HepG2 (cell line): ENCODE measurements around the gene IWS1. TPM values are rescaled to one million over a fixed set of nuclear protein-coding genes. Genes with fewer than 3 reads are reported as not detected.

Experiments
- AHR ChIP-seq: IDR thresholded peaks from 2 replicates; pipeline ENCODE4 v1.6.1; 2018; ENCODE audit warnings: missing genetic modification reagents, missing compliant biosample characterization
- CBX2 ChIP-seq, 2 experiments: fragments of 200-600 bp in 1 of 2; sonication (generic); formaldehyde crosslinking in 1 of 2; IDR thresholded peaks; 2 replicates each; pipeline versions ENCODE4 v1.7.0 to v1.8.1; 2018 to 2022; ENCODE audit warnings: low read depth in 2 of 2, low read length in 1 of 2, mild to moderate bottlenecking in 1 of 2, missing genetic modification reagents in 1 of 2
- CEBPZ ChIP-seq: IDR thresholded peaks from 2 replicates; pipeline ENCODE4 v1.6.1; 2012; ENCODE audit warnings: low read length, improper control_type of control experiment
- EHMT2 ChIP-seq: fragments of 200-600 bp; sonication (generic); IDR thresholded peaks from 2 replicates; pipeline ENCODE4 v1.7.0; 2017; ENCODE audit warnings: antibody characterized with exemption, low read depth, low read length, borderline replicate concordance
- FOXP4 ChIP-seq: sonication (generic); formaldehyde crosslinking; IDR thresholded peaks from 2 replicates; pipeline ENCODE4 v1.4.0; 2020; ENCODE audit warnings: missing genetic modification reagents
- ISL2 ChIP-seq: sonication (generic); formaldehyde crosslinking; IDR thresholded peaks from 2 replicates; pipeline ENCODE4 v1.5.0; 2020; ENCODE audit warnings: missing genetic modification reagents
- JDP2 ChIP-seq: sonication (generic); formaldehyde crosslinking; IDR thresholded peaks from 2 replicates; pipeline ENCODE4 v1.8.1; 2022; ENCODE audit warnings: missing genetic modification reagents, borderline replicate concordance
- KDM6A ChIP-seq: IDR thresholded peaks from 2 replicates; pipeline ENCODE4 v1.6.1; 2016; ENCODE audit warnings: low read depth
- MAX ChIP-seq: IDR thresholded peaks from 2 replicates; pipeline ENCODE4 v1.6.1; 2012; ENCODE audit warnings: inconsistent platforms
- MBD4 ChIP-seq: IDR thresholded peaks from 2 replicates; pipeline ENCODE4 v1.6.1; 2012; ENCODE audit warnings: low read length, inconsistent platforms, borderline replicate concordance
- NFE2L1 ChIP-seq: sonication (generic); formaldehyde crosslinking; IDR thresholded peaks from 2 replicates; pipeline ENCODE4 v1.4.0; 2020; ENCODE audit warnings: missing genetic modification reagents, mild to moderate bottlenecking, borderline replicate concordance
- NFRKB ChIP-seq: fragments of 450-650 bp; IDR thresholded peaks from 2 replicates; pipeline ENCODE4 v1.6.1; 2017
- RELA ChIP-seq: sonication (generic); formaldehyde crosslinking; IDR thresholded peaks from 2 replicates; pipeline ENCODE4 v1.4.0; 2020; ENCODE audit warnings: missing genetic modification reagents
- RFX1 ChIP-seq: fragments of 450-650 bp; IDR thresholded peaks from 2 replicates; pipeline ENCODE4 v1.6.1; 2017
- SKI ChIP-seq: fragments of 450-650 bp; IDR thresholded peaks from one replicate; pipeline ENCODE4 v1.6.1; 2018; ENCODE audit warnings: mild to moderate bottlenecking; ENCODE audit not compliant: partially characterized antibody
- TMF1 ChIP-seq: sonication (generic); formaldehyde crosslinking; IDR thresholded peaks from 2 replicates; pipeline ENCODE4 v1.8.1; 2022; ENCODE audit warnings: low read depth, missing genetic modification reagents
- ZBTB38 ChIP-seq: sonication (generic); formaldehyde crosslinking; IDR thresholded peaks from 2 replicates; pipeline ENCODE4 v1.5.1; 2020; ENCODE audit warnings: mild to moderate bottlenecking, missing genetic modification reagents
- ZFP36L1 ChIP-seq: sonication (generic); formaldehyde crosslinking; IDR thresholded peaks from 2 replicates; pipeline ENCODE4 v1.8.0; 2022; ENCODE audit warnings: mild to moderate bottlenecking, missing genetic modification reagents, moderate library complexity
- ZNF17 ChIP-seq: sonication (generic); formaldehyde crosslinking; IDR thresholded peaks from 2 replicates; pipeline ENCODE4 v1.5.0; 2020; ENCODE audit warnings: mild to moderate bottlenecking, missing genetic modification reagents
- ZNF549 ChIP-seq: sonication (generic); formaldehyde crosslinking; IDR thresholded peaks from 2 replicates; pipeline ENCODE4 v1.5.0; 2020; ENCODE audit warnings: missing genetic modification reagents
- ZNF615 ChIP-seq: sonication (generic); formaldehyde crosslinking; IDR thresholded peaks from 2 replicates; pipeline ENCODE4 v1.5.0; 2020; ENCODE audit warnings: mild to moderate bottlenecking, missing genetic modification reagents, borderline replicate concordance
- ZNF850 ChIP-seq: sonication (generic); formaldehyde crosslinking; conservative IDR thresholded peaks from 2 replicates; pipeline ENCODE4 v1.9.0; 2021; ENCODE audit warnings: mild to moderate bottlenecking, missing genetic modification reagents
- polyA plus RNA-seq, 8 experiments: library from polyadenylated mRNA; depleted of rRNA in 3 of 8; stranded (reverse) in 7 of 8; unstranded in 1 of 8; fragments of >200 nt; fragmentation: Illumina TruSeq in 4 of 8; extraction: Trizol in 4 of 8; gene quantifications; 2 replicates each; pipeline versions ENCODE4 v1.2.1 to v1.2.3, GENCODE V29; 2011 to 2016; ENCODE audit warnings: low read depth in 4 of 8, missing spikeins in 1 of 8, mixed read lengths in 1 of 8; ENCODE audit not compliant: insufficient read depth in 1 of 8
- total RNA-seq, 5 experiments: library from RNA; depleted of rRNA; stranded (reverse); fragments of >200 nt; fragmentation: Illumina TruSeq; extraction: Trizol; gene quantifications; 2 replicates each; pipeline ENCODE4 v1.2.3, GENCODE V29; 2016; ENCODE audit warnings: low read depth in 1 of 5

Gene IWS1
- total and polyA plus RNA-seq, 2 of the 13 experiments (the other 11 are each of a cell fraction or from before 2014, with no cell fraction given), result 28.9 to 62.3 TPM

GRCh38 chr2:127437781-127438726 lies 88.2 kb downstream of the IWS1 start (continued):
- TF ChIP-seq NFE2L1 (CRISPR knock-in tag) (no peak), SKI (peak; percentile 80), ZFP36L1 (CRISPR knock-in tag) (peak; percentile 91; the same call in 1 of the 2 replicates), NFRKB (no peak), ZNF17 (CRISPR knock-in tag) (no peak), ZNF850 (CRISPR knock-in tag) (no peak), ZNF615 (CRISPR knock-in tag) (no peak), RFX1 (no peak), MAX (peak; percentile 94), CEBPZ (no peak), MBD4 (no peak), FOXP4 (CRISPR knock-in tag) (peak; percentile 84), CBX2 (IDR thresholded peaks at IDR 0.05; ENCODE audit: low read depth, low read length) (no peak), CBX2 (CRISPR knock-in tag; IDR thresholded peaks at IDR 0.05; ENCODE audit: low read depth) (no peak), RELA (CRISPR knock-in tag) (no peak; the same call in 1 of the 2 replicates), TMF1 (CRISPR knock-in tag) (0 out of 2 replicates have a peak, but pooled peaks have one; percentile 6), ZBTB38 (CRISPR knock-in tag) (peak; percentile 89; the same call in 1 of the 2 replicates), ZNF549 (no peak), AHR (CRISPR knock-in tag) (no peak), ISL2 (CRISPR knock-in tag) (peak; percentile 79; the same call in 1 of the 2 replicates), KDM6A (peak; percentile 98), JDP2 (CRISPR knock-in tag) (no peak), EHMT2 (0 out of 2 replicates have a peak, but pooled peaks have one; percentile 69)
